GM12878 (cell line): Measurements from ENCODE around the gene CIROP. TPM values are rescaled to one million over a fixed set of nuclear protein-coding genes. Genes with fewer than 3 reads are reported as not detected.

Experiments
- ATAC-seq: fragments of 200-7000 bp; cut with Tn5 transposase; 3 replicates; pipeline ENCODE4 v1.9.1; 2020; ENCODE audit warnings: mild to moderate bottlenecking, moderate library complexity
- BruUV-seq: library from RNA; stranded (reverse); fragments of 400-500 nt; replicated peaks from 2 replicates; lab custom pipeline; 2021; lab: Mats Ljungman, UMichigan
- CTCF ChIA-PET: fragments of 300-600 bp; sonication (Branson Sonifier 250); formaldehyde crosslinking; extraction: SDS; loops from one replicate; lab custom pipeline; 2021; ENCODE audit warnings: inconsistent platforms; lab: Yijun Ruan, JAX
- POLR2A ChIA-PET: fragments of 350-600 bp; formaldehyde crosslinking; extraction: SDS; loops from one replicate; lab custom pipeline; 2021; ENCODE audit warnings: inconsistent platforms; lab: Charles Lee
- RAD21 ChIA-PET: fragments of 300-600 bp; sonication (Branson Sonifier 250); formaldehyde crosslinking; loops from one replicate; lab custom pipeline; 2023; ENCODE audit warnings: antibody characterized with exemption; ENCODE audit not compliant: unreplicated experiment; lab: Charles Lee
- SMC1A ChIA-PET: fragments of 300-600 bp; sonication (Branson Sonifier 250); formaldehyde crosslinking; loops from one replicate; lab custom pipeline; 2023; ENCODE audit not compliant: unreplicated experiment, uncharacterized antibody; lab: Charles Lee
- DNase-seq: peaks from one replicate; pipeline ENCODE4 v3.0.0-alpha.2; 2011; ENCODE audit warnings: low read depth, low spot score
- FAIRE-seq: peaks from 3 replicates; lab custom pipeline; 2011; peaks lifted over from hg19 to GRCh38; lab: Jason Lieb, UNC
- H2AFZ ChIP-seq: 2 replicates; pipeline ENCODE4 v1.6.0; 2011; ENCODE audit warnings: low read depth, low read length, control low read depth; ENCODE audit not compliant: control insufficient read depth
- H3K27ac ChIP-seq: 2 replicates; pipeline ENCODE4 v1.5.1; 2011; ENCODE audit warnings: control low read depth; ENCODE audit not compliant: control insufficient read depth, insufficient read depth
- H3K27me3 ChIP-seq, 2 experiments: replicated peaks in 1 of 2; 2 replicates each; pipeline versions ENCODE4 v1.6.0 to v1.6.1; 2011; ENCODE audit warnings: low read length in 1 of 2; ENCODE audit not compliant: control insufficient read depth in 2 of 2, insufficient read depth in 2 of 2
- H3K36me3 ChIP-seq, 2 experiments: 2 replicates each; pipeline ENCODE4 v1.5.1; 2011; ENCODE audit warnings: low read length in 1 of 2; ENCODE audit not compliant: control insufficient read depth in 2 of 2, insufficient read depth in 2 of 2
- H3K4me1 ChIP-seq: 2 replicates; pipeline ENCODE4 v1.6.1; 2011; ENCODE audit warnings: mild to moderate bottlenecking, low read length, moderate library complexity, mixed read lengths; ENCODE audit not compliant: control insufficient read depth, insufficient read depth
- H3K4me2 ChIP-seq: 2 replicates; pipeline ENCODE4 v1.6.0; 2011; ENCODE audit warnings: control low read depth; ENCODE audit not compliant: control insufficient read depth, insufficient read depth
- H3K4me3 ChIP-seq: fragments of 200-600 bp; sonication (generic); 2 replicates; pipeline ENCODE4 v1.5.1; 2016
- H3K79me2 ChIP-seq: 2 replicates; pipeline ENCODE4 v1.6.0; 2011; ENCODE audit warnings: low read length; ENCODE audit not compliant: control insufficient read depth, insufficient read depth
- H3K9ac ChIP-seq: 2 replicates; pipeline ENCODE4 v1.8.0; 2011; ENCODE audit warnings: low read length, control low read depth, mixed read lengths; ENCODE audit not compliant: control insufficient read depth, insufficient read depth
- H3K9me3 ChIP-seq: replicated peaks from 3 replicates; pipeline ENCODE4 v1.5.1; 2011; ENCODE audit warnings: mild to moderate bottlenecking, low read length; ENCODE audit not compliant: control insufficient read depth, insufficient read depth
- H4K20me1 ChIP-seq: 2 replicates; pipeline ENCODE4 v1.6.0; 2011; ENCODE audit not compliant: control insufficient read depth, insufficient read depth
- BACH1 ChIP-seq: fragments of 450-650 bp; IDR thresholded peaks from 2 replicates; pipeline ENCODE4 v1.6.1; 2017; ENCODE audit warnings: mild to moderate bottlenecking, borderline replicate concordance
- KLF5 ChIP-seq: fragments of 450-650 bp; IDR thresholded peaks from 2 replicates; pipeline ENCODE4 v1.6.1; 2014; ENCODE audit warnings: mild to moderate bottlenecking; ENCODE audit not compliant: partially characterized antibody
- MEF2A ChIP-seq: IDR thresholded peaks from 2 replicates; pipeline ENCODE4 v1.6.1; 2011; ENCODE audit warnings: low read depth, mild to moderate bottlenecking, low read length, moderate library complexity; ENCODE audit not compliant: insufficient read depth
- POLR2A ChIP-seq: IDR thresholded peaks from 2 replicates; pipeline ENCODE4 v1.6.1; 2011; ENCODE audit warnings: low read depth, mild to moderate bottlenecking, low read length
- RB1 ChIP-seq: fragments of 450-650 bp; formaldehyde crosslinking; IDR thresholded peaks from 2 replicates; pipeline ENCODE4 v1.6.1; 2017; ENCODE audit warnings: mild to moderate bottlenecking, borderline replicate concordance
- SMAD5 ChIP-seq: IDR thresholded peaks from 2 replicates; pipeline ENCODE4 v1.6.1; 2016; ENCODE audit warnings: antibody characterized with exemption, low read depth
- WGBS: methylation state at CpG from one replicate; pipeline ENCODE4 v1.1.6; 2016; ENCODE audit warnings: low lambda C conversion rate; ENCODE audit not compliant: insufficient replicate concordance, insufficient coverage; ENCODE audit errors: missing lambda C conversion rate; 5-methylcytosine and 5-hydroxymethylcytosine counted together
- in situ Hi-C: fragments of 300-500 bp; cut with MboI; formaldehyde crosslinking; loops from 9 replicates; pipeline ENCODE4 v1.14.3; 2018; ENCODE audit warnings: mixed read lengths
- intact Hi-C: fragments of 100-400 bp; cut with micrococcal nuclease; formaldehyde crosslinking; loops from one replicate; pipeline ENCODE4 v1.14.2; 2022; ENCODE audit not compliant: unreplicated experiment
- polyA plus RNA-seq, 11 experiments: library from polyadenylated mRNA; depleted of rRNA in 4 of 11; unstranded in 6 of 11; stranded (reverse) in 5 of 11; fragments of >200 nt; fragmentation: Nextera tagmentation in 4 of 11; fragmentation: Illumina TruSeq in 1 of 11; extraction: Ambion mirVana in 4 of 11; extraction: Trizol in 1 of 11; gene quantifications; 1 replicate in 1 of 11; 2 replicates in 10 of 11; pipeline versions ENCODE4 v1.2.1 to v1.2.3, GENCODE V29; 2011 to 2016; ENCODE audit warnings: inconsistent platforms in 2 of 11, missing spikeins in 2 of 11, low read depth in 1 of 11
- total RNA-seq, 4 experiments: library from RNA; depleted of rRNA in 3 of 4; stranded (reverse); fragments of >200 nt in 3 of 4; fragmentation: Illumina TruSeq in 1 of 4; extraction: Trizol in 1 of 4; gene quantifications; 2 replicates each; pipeline versions ENCODE4 v1.2.1 to v1.2.3, GENCODE V29; 2013 to 2021
- TF ChIP-seq, protein P1 (sequence below): fragments of 450-650 bp; IDR thresholded peaks from 2 replicates; pipeline ENCODE4 v1.6.1; 2017; ENCODE audit warnings: mild to moderate bottlenecking, moderate library complexity
- TF ChIP-seq, protein P2 (sequence below): IDR thresholded peaks from 2 replicates; pipeline ENCODE4 v1.6.1; 2011; ENCODE audit warnings: borderline replicate concordance, low read depth, mild to moderate bottlenecking, moderate library complexity, mixed read lengths, low read length; ENCODE audit not compliant: insufficient read depth; ENCODE audit errors: extremely low read length
- TF ChIP-seq, protein P3 (sequence below): IDR thresholded peaks from 2 replicates; pipeline ENCODE4 v1.6.1; 2011; ENCODE audit warnings: low read depth, low read length, improper control_type of control experiment, borderline replicate concordance
- TF ChIP-seq, protein P4 (sequence below): IDR thresholded peaks from 2 replicates; pipeline ENCODE4 v1.6.1; 2012; ENCODE audit warnings: improper control_type of control experiment, low read depth, low read length; ENCODE audit not compliant: insufficient replicate concordance

CIROP gene
- total and polyA plus RNA-seq, 10 of the 15 experiments (the other 5 are each of a cell fraction or from before 2014, with no cell fraction given), result not detected

DNA sequence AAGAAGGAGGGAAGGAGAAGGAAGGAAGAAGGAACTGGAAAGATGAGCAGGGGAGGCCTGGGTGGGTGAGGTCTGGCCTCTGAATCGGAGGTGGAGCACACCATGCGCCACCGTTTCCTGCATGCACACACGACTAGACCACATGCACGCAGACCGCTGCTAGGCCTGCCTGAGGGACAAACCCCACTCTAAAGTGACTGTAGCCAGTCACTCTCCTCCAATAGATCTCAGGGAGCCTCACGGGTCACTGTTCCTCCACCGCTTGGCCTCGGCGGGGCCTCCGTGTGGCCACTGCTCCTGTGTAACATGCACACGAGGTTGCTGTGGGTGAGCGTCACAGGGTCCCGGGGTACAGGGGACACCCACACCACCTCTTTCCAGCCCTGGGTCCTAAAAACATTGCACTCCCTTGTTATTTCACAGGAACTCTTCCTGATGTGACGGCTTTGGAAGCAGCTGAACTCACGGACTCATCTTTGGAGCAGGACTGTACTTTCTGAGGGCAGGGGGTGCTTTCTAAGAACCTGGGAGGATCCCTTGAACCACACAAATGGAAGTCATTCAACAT lies 31.9 kb upstream of the CIROP start (continued):
- TF ChIP-seq, protein P1, sequence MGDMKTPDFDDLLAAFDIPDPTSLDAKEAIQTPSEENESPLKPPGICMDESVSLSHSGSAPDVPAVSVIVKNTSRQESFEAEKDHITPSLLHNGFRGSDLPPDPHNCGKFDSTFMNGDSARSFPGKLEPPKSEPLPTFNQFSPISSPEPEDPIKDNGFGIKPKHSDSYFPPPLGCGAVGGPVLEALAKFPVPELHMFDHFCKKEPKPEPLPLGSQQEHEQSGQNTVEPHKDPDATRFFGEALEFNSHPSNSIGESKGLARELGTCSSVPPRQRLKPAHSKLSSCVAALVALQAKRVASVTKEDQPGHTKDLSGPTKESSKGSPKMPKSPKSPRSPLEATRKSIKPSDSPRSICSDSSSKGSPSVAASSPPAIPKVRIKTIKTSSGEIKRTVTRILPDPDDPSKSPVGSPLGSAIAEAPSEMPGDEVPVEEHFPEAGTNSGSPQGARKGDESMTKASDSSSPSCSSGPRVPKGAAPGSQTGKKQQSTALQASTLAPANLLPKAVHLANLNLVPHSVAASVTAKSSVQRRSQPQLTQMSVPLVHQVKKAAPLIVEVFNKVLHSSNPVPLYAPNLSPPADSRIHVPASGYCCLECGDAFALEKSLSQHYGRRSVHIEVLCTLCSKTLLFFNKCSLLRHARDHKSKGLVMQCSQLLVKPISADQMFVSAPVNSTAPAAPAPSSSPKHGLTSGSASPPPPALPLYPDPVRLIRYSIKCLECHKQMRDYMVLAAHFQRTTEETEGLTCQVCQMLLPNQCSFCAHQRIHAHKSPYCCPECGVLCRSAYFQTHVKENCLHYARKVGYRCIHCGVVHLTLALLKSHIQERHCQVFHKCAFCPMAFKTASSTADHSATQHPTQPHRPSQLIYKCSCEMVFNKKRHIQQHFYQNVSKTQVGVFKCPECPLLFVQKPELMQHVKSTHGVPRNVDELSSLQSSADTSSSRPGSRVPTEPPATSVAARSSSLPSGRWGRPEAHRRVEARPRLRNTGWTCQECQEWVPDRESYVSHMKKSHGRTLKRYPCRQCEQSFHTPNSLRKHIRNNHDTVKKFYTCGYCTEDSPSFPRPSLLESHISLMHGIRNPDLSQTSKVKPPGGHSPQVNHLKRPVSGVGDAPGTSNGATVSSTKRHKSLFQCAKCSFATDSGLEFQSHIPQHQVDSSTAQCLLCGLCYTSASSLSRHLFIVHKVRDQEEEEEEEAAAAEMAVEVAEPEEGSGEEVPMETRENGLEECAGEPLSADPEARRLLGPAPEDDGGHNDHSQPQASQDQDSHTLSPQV, result no peak
- TF ChIP-seq, all 136 proteins: peak for 0

DNA sequence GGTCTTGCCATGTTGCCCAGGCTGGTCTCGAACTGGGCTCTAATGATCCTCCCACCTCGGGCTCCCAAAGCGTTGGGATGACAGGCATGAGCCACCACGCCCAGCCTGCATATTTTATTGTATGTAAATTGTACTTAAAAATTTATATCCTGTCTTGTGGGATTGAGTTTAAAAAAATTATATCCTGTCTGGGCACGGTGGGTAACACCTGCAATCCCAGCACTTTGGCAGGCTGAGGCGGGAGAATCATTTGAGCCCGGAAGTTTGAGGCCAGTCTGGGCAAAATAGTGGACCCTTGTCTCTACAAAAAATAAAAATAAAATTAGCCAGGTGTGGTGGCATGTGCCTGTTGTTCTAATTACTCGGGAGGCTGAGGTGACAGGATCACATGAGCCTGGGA lies 28.2 kb upstream of the CIROP start:
- no peaks in the 10 kb centered on the region for H3K9me3 ChIP-seq
- no peak overlapping the region for H3K9ac ChIP-seq
- no TSS peak for BruUV-seq
- H3K4me1 ChIP-seq, result no peaks in the 10 kb centered on the region
- no peaks in the 10 kb centered on the region; a peak in 1 of 4 replicates for H3K27me3 ChIP-seq
- no peak overlapping the region for H3K4me2 ChIP-seq
- FAIRE-seq (no peak), ATAC-seq (no peak), DNase-seq (no peak)
- ChIA-PET POLR2A (interaction anchor here (0.7 kb wide), 1 partner anchor 189 kb away, joined by 3 read pairs; no protein-coding TSS in a partner anchor), RAD21 (interaction anchor here (0.7 kb wide), 1 partner anchor 285 kb away, joined by 3 read pairs; no protein-coding TSS in a partner anchor), CTCF (interaction anchor here (0.6 to 0.9 kb wide), 2 partner anchors 8 to 101 kb away, joined by 3 read pairs; no protein-coding TSS in a partner anchor), SMC1A (interaction anchor here (0.8 kb wide), 1 partner anchor 72 kb away, joined by 3 read pairs; no protein-coding TSS in a partner anchor)
- H3K79me2 ChIP-seq, result no peaks in the 10 kb centered on the region
- no peak overlapping the region for H2AFZ ChIP-seq
- TF ChIP-seq, protein P2, sequence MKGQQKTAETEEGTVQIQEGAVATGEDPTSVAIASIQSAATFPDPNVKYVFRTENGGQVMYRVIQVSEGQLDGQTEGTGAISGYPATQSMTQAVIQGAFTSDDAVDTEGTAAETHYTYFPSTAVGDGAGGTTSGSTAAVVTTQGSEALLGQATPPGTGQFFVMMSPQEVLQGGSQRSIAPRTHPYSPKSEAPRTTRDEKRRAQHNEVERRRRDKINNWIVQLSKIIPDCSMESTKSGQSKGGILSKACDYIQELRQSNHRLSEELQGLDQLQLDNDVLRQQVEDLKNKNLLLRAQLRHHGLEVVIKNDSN, result no peak
- TF ChIP-seq KLF5 (no peak), MEF2A (no peak), BACH1 (no peak), SMAD5 (no peak), RB1 (no peak), POLR2A (no peak)
- TF ChIP-seq, protein P3, sequence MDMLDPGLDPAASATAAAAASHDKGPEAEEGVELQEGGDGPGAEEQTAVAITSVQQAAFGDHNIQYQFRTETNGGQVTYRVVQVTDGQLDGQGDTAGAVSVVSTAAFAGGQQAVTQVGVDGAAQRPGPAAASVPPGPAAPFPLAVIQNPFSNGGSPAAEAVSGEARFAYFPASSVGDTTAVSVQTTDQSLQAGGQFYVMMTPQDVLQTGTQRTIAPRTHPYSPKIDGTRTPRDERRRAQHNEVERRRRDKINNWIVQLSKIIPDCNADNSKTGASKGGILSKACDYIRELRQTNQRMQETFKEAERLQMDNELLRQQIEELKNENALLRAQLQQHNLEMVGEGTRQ, result no peak
- TF ChIP-seq, protein P4, sequence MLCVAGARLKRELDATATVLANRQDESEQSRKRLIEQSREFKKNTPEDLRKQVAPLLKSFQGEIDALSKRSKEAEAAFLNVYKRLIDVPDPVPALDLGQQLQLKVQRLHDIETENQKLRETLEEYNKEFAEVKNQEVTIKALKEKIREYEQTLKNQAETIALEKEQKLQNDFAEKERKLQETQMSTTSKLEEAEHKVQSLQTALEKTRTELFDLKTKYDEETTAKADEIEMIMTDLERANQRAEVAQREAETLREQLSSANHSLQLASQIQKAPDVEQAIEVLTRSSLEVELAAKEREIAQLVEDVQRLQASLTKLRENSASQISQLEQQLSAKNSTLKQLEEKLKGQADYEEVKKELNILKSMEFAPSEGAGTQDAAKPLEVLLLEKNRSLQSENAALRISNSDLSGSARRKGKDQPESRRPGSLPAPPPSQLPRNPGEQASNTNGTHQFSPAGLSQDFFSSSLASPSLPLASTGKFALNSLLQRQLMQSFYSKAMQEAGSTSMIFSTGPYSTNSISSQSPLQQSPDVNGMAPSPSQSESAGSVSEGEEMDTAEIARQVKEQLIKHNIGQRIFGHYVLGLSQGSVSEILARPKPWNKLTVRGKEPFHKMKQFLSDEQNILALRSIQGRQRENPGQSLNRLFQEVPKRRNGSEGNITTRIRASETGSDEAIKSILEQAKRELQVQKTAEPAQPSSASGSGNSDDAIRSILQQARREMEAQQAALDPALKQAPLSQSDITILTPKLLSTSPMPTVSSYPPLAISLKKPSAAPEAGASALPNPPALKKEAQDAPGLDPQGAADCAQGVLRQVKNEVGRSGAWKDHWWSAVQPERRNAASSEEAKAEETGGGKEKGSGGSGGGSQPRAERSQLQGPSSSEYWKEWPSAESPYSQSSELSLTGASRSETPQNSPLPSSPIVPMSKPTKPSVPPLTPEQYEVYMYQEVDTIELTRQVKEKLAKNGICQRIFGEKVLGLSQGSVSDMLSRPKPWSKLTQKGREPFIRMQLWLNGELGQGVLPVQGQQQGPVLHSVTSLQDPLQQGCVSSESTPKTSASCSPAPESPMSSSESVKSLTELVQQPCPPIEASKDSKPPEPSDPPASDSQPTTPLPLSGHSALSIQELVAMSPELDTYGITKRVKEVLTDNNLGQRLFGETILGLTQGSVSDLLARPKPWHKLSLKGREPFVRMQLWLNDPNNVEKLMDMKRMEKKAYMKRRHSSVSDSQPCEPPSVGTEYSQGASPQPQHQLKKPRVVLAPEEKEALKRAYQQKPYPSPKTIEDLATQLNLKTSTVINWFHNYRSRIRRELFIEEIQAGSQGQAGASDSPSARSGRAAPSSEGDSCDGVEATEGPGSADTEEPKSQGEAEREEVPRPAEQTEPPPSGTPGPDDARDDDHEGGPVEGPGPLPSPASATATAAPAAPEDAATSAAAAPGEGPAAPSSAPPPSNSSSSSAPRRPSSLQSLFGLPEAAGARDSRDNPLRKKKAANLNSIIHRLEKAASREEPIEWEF, result no peak
- no peaks in the 10 kb centered on the region for H3K36me3 ChIP-seq
- H3K4me3 ChIP-seq, result no peak overlapping the region
- no peak overlapping the region for H3K27ac ChIP-seq
- intact Hi-C loops, result no loop called here
- no peaks in the 10 kb centered on the region for H4K20me1 ChIP-seq
- in situ Hi-C loops, result no loop called here
- WGBS, result 21% methylated on average over 8 of the region's 8 CpGs
